Measurements from ENCODE around the gene STARD9.
"Not testable (repeated sequence)": the region's sequence is repeated elsewhere in the genome, so short reads cannot be mapped to it uniquely, and the experiment has no call there.

Gene STARD9

DNA sequence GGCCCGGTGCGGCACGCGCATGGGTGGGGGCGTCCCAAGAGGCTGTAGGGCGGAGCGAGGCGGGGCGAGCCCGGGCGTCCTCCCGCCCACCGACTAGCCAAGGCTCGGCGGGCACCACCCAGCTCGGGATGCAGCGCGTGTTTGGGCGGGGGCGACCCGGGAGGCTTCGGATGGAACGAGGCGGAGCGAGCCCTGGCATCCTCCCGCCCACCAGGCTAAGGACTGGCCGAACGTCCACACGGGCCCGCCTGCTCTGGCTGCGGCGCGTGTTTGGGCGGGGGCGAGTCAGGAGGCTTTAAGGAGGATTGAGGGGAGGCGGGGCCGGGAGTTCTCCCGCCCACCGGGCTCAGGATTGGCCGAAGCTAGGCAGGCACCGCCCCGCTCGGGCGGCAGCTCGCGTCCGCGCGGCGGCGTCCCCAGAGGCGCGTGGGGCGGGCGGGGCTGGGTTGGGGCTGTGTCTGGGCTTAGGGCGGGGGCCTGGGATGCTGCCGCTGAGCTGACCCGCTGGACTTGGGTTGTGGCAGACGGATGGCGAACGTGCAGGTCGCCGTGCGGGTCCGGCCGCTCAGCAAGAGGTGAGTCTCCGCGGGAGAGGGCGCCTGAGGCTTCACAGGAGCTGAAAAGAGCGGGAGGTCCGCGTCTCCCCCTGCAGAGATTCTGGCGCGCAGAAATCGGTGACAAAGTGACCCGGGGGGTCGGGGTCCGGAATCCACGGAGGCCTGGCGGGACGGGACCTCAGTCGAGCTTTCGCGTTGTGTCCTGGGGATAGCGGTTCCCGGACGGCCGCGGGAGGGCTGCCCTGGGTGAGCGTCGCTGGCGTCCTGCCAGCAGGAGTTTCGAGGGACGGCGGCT lies at the start of gene STARD9:
TSS of gene STARD9 (plus strand) at position 419 of the 852 bp plus-strand sequence. CDS start at position 529, 110 bp downstream.
- in situ Hi-C loops (cut with HindIII; ENCODE audit: low sequenced_read_pairs), result no loop called here

DNA sequence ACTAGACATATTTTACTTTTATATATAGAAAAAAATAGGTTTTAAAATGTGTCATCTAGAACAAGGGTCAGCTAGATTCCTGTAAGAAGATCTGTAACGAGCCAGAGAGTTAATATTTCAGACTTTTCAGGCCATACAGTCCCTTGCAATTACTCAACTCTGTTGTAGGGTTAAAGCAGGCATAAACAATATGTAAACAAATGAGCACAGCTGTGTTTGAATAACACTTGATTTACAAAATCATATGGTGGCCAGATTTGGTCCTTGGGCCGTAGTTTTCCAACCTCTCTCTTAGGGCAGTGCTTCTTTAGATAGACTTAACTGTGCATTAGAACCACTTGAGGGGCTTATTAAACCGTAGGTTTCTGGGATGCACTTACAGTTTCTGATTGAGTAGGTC lies 46.4 kb upstream of the STARD9 start:
- in situ Hi-C loops (cut with HindIII; ENCODE audit: low sequenced_read_pairs), result no loop called here

- in situ Hi-C loops (cut with HindIII; ENCODE audit: low sequenced_read_pairs), result no loop called here
These were observed 42.2 kb upstream of the STARD9 start for GRCh38 chr15:42533246-42533645.

DNA sequence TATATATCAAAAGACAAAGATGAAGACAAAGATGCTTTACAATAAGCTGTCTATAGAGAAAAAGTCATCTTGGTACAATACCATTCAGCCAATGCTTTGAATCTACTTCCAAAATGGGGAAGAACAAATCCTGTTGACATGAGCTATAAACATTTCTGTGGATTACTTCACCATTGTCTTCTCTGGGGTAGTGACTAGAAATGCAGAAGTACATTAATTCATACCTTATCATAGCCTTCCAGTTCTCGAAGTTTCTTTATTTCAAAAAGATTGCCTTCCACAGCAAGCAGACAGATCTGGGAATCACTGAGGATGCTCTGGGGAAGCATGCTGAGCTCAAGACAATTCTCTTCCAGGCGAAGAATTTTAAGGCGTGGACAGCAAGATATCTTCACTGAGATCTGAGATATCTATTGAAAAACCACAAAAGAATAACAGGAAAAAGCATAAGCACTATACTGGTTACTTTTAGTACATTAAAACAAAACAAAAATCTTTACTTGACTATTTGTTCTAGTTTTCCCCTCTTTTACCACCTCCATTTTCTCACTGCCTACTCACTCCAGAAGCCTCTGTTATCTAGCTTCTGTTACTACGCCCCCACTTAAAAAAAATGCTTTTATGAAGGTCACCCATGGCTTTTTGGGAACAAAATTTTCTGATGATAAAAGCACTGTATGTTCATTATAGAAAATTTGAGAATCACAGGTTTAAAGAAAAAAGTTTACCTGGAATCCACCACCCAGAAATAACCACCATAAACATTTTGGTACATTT lies 30.4 kb upstream of the STARD9 start:
- in situ Hi-C loops (cut with HindIII; ENCODE audit: low sequenced_read_pairs), result no loop called here

DNA sequence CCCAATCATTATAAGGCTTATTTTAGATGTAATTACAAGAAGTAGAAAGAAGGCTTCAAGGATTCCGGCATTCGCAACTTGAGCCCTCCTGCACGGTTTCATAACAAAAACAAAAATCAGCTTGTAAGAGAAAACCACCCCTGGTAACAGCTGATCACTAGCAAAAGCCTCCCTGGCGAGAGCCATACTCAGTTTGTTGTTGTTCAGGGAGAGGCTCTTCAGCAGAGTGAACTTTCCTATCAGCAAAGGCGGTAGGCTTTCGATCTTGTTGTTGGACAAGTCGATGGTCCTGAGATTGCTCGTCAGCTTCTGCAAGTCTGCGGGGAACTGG lies 27.5 kb upstream of the STARD9 start:
- in situ Hi-C loops (cut with HindIII; ENCODE audit: low sequenced_read_pairs), result no loop called here

DNA sequence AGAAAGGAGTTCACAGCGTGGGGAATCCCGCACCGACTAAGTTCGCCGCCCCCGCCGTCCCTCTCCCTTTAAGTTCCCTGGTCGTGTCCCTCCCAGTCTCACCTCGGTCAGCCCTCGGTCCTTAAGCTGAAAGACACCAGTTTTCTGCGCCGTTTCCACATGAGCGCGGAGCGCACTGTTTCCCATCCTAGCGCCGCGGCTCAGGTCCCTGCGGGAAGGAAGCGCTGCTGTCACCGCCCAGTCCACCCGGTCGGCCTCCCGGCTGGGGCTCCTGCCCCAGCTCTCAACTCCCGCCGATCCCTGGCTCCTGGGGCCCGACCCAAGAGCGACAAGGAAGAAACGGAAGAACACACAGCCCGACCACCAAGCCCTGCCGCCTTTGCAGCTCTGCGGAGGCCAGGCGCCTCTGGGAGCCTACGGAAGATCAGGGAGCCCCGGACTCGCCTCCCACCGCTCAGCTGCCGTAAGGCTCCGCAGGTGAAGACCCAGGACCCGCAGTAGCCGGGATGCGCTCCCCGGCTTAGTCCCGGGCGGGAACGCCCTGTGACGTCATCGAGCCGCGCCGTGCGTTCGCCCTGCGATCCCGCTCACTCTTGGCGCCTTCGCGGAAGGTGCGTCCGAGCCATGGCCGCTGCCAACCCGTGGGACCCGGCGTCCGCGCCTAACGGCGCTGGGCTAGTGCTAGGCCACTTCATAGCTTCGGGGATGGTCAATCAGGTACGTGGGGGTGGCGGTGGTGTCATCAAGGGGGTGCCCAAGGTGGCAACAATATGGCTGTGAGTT lies 27.0 kb upstream of the STARD9 start, which contains the start of the genes HAUS2 and LRRC57:
TSS of gene HAUS2 (plus strand) at position 590 of the 783 bp plus-strand sequence. CDS start at position 625, 35 bp downstream.
TSS of gene LRRC57 (minus strand) at position 545 of the 783 bp plus-strand sequence. CDS start at position 186, 359 bp downstream.
- in situ Hi-C loops (cut with HindIII; ENCODE audit: low sequenced_read_pairs), result no loop called here

GRCh38 chr15:42549032-42549491 lies 26.3 kb upstream of the STARD9 start:
- in situ Hi-C loops (cut with HindIII; ENCODE audit: low sequenced_read_pairs), result no loop called here

- in situ Hi-C loops (cut with HindIII; ENCODE audit: low sequenced_read_pairs), result no loop called here
These were observed 25.5 kb upstream of the STARD9 start for GRCh38 chr15:42549741-42550392.

GRCh38 chr15:42553554-42553953 lies 21.9 kb upstream of the STARD9 start:
- in situ Hi-C loops (cut with HindIII; ENCODE audit: low sequenced_read_pairs), result no loop called here

GRCh38 chr15:42556550-42557207 lies 18.7 kb upstream of the STARD9 start:
- in situ Hi-C loops (cut with HindIII; ENCODE audit: low sequenced_read_pairs), result not testable (repeated sequence)

- in situ Hi-C loops (cut with HindIII; ENCODE audit: low sequenced_read_pairs), result no loop called here
These were observed 16.7 kb upstream of the STARD9 start for GRCh38 chr15:42558739-42559138.

GRCh38 chr15:42576040-42576594 lies 711 bp downstream of the STARD9 start:
- in situ Hi-C loops (cut with HindIII; ENCODE audit: low sequenced_read_pairs), result no loop called here

DNA sequence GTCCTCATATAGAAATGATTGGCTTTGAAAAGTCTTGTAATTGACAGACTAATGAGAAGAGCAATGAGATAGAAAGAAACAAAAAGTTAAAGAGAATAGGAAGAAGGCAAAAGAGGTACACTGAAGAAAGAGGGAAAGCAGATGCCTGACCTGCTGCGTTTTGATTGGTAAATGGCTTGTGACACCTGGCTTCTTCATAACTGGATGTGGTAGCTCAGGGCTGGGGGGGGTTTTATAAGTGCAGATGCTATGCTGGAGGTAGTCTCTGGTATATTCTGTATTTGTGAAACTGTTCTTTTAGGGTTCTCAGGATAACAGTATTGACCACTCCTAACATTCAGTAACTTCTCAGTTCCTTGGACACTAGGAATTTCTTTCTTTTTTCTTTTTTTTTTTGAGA lies 1.4 kb downstream of the STARD9 start:
- in situ Hi-C loops (cut with HindIII; ENCODE audit: low sequenced_read_pairs), result no loop called here

- in situ Hi-C loops (cut with HindIII; ENCODE audit: low sequenced_read_pairs), result no loop called here
These were observed 2.2 kb downstream of the STARD9 start for GRCh38 chr15:42577514-42578031.

- in situ Hi-C loops (cut with HindIII; ENCODE audit: low sequenced_read_pairs), result no loop called here
These were observed 3.7 kb downstream of the STARD9 start for GRCh38 chr15:42578984-42579537.

DNA sequence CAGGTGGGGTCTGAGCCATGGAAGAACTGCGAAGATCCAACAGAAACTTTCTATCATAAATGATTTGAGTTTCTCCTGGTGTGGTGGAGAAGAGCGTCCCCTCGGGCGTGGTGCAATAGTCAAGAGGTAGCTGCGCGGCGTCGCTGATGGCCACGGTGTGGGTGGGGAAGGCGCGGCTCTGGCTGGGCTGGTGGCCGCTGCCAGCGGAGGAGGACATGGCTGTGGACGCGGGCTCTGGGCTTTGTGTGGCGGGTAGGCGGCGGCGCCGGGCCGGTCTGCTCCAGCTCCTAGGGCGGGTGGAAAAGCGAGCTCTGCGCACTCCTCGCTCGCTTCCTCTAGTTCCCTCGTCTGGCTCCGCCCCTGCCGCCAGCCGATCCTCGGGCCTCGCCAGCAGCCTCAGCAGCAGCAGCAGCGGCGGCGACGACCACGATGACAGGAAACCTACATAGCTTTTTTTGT lies 5.9 kb downstream of the STARD9 start:
- in situ Hi-C loops (cut with HindIII; ENCODE audit: low sequenced_read_pairs), result no loop called here

GRCh38 chr15:42582569-42583375 lies 7.4 kb downstream of the STARD9 start:
- in situ Hi-C loops (cut with HindIII; ENCODE audit: low sequenced_read_pairs), result no loop called here

Measured in endothelial cell of hepatic sinusoid (primary cell).